Lower leg skin (tissue), 3 donors: Measurements from ENCODE around the gene GH1.
"Not testable (repeated sequence)": the region's sequence is repeated elsewhere in the genome, so short reads cannot be mapped to it uniquely, and the experiment has no call there.

ENCODE experiments used
- CTCF ChIP-seq, 3 donors: fragments of 450-650 bp; IDR thresholded peaks; one replicate each; pipeline ENCODE4 v1.5.1; 2016; ENCODE audit warnings: antibody characterized with exemption in 3 of 3, mild to moderate bottlenecking in 3 of 3, moderate library complexity in 2 of 3
- POLR2A ChIP-seq, 2 donors: fragments of 450-650 bp; IDR thresholded peaks; one replicate each; pipeline ENCODE4 v1.6.1; 2016 to 2017; ENCODE audit warnings: antibody characterized with exemption in 2 of 2, mild to moderate bottlenecking in 1 of 2, moderate library complexity in 1 of 2

GRCh38 chr17:63920779-63921178, 2.1 kb upstream of the GH1 start:
- TF ChIP-seq CTCF, POLR2A (IDR thresholded peaks at IDR 0.05): not testable (repeated sequence)
